ENCODE results near the gene EHMT1. TPM values are rescaled to one million over a fixed set of nuclear protein-coding genes. Genes with fewer than 3 reads are reported as not detected.

Gene EHMT1
- polyA plus RNA-seq, 2 of the 4 experiments (the other 2 are of a cell fraction) = 41.3 to 48.0 TPM

- DNase-seq (ENCODE audit: low read depth in 1 of 2, low spot score in 1 of 2) (no peak), FAIRE-seq (no peak), ATAC-seq (no peak)
- H3K4me2 ChIP-seq = no peak overlapping the region
- CTCF ChIA-PET = interaction anchor here (0.7 to 0.9 kb wide), 2 partner anchors 29 to 36 kb away, joined by 3 read pairs; no protein-coding TSS in a partner anchor
- H3K4me3 ChIP-seq = no peak overlapping the region
- no peaks in the 10 kb centered on the region for H3K4me1 ChIP-seq
- no peak overlapping the region for H3K27ac ChIP-seq
- POLR2A ChIA-PET = no interaction called here
- TF ChIP-seq TP53 (CRISPR knock-in tag; IDR thresholded peaks at IDR 0.05) (no peak), KDM5A (IDR thresholded peaks at IDR 0.05) (no peak), RNF2 (IDR thresholded peaks at IDR 0.05; ENCODE audit: borderline replicate concordance, low read depth) (no peak), HOXB5 (CRISPR knock-in tag; IDR thresholded peaks at IDR 0.05) (no peak), RCOR1 (IDR thresholded peaks at IDR 0.05; ENCODE audit: low read depth, low read length) (no peak), EHF (CRISPR knock-in tag; IDR thresholded peaks at IDR 0.05) (no peak)
- WGBS (ENCODE audit: missing lambda C conversion rate) = 96% methylated on average over 17 of the region's 18 CpGs
- H3K9me3 ChIP-seq = peaks cover 28% of the 10 kb centered on the region
Observed at GRCh38 chr9:137731216-137731946, 112.6 kb downstream of the EHMT1 start.

DNA sequence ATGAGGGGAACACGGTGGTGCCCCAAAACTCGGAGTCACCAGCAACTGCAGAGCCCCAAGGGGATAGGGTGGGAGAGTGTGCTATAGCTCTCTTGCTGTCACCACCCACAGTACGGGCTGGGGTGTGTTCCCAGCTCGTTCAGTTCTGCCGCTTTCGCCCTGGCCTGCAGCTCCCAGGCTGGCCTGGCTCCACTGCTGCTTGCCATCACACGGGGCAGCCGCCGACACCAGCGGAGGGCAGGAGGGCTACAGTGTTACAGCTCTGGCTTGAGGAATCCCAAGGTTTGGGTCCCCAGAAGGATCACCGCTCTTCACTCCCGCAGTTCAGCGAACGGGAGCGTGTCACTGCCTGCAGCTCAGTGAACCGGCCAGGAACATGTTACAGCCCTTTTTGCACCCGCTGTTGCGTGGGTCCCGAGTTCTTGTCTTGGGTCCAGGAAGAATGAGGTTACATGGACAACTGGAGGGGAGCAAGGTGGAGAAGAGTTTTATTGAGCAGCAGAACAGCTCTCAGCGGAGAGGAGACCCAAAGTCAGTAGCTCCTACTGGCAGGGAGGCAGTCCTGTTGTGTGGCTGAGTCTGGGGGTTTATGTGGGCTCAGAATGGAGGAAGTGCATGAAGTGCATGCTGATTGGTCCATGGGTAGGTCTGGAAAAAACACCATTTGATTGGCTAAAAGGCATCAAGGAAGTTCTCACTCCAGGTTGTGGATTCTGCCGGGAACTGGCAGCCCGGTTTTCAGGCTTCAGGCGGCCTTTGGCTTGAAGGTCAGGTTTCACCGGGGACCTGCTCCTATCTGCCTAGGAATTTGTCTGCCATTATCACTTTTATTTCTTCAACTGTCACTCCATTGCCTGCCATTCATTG is 113.4 kb downstream of the EHMT1 start:
- DNase-seq (ENCODE audit: low read depth in 1 of 2, low spot score in 1 of 2) = no peak
- Histone ChIP-seq H3K27ac (no peak overlapping the region), H3K4me3 (no peak overlapping the region), H3K9me3 (peaks cover 28% of the 10 kb centered on the region), H3K4me2 (no peak overlapping the region), H3K4me1 (no peaks in the 10 kb centered on the region)
- ATAC-seq = no peak
- FAIRE-seq = no peak
- 98% methylated on average over 20 of the region's 24 CpGs for WGBS (ENCODE audit: missing lambda C conversion rate)
- CTCF ChIA-PET = interaction anchor here (0.6 to 2.3 kb wide), 4 partner anchors 29 to 1802 kb away, joined by 3 to 7 read pairs (median 3); no protein-coding TSS in a partner anchor
- TF ChIP-seq SREBF2 (IDR thresholded peaks at IDR 0.05) = no peak
- TF ChIP-seq RFX5 (IDR thresholded peaks at IDR 0.05) = no peak
- TF ChIP-seq HMGXB4 (CRISPR knock-in tag; IDR thresholded peaks at IDR 0.05; ENCODE audit: borderline replicate concordance) = no peak
- no peak for TF ChIP-seq E2F6 (IDR thresholded peaks at IDR 0.05; ENCODE audit: borderline replicate concordance, low read depth)
- no peak for TF ChIP-seq NR3C1 (IDR thresholded peaks at IDR 0.05)
- TF ChIP-seq, protein P1, sequence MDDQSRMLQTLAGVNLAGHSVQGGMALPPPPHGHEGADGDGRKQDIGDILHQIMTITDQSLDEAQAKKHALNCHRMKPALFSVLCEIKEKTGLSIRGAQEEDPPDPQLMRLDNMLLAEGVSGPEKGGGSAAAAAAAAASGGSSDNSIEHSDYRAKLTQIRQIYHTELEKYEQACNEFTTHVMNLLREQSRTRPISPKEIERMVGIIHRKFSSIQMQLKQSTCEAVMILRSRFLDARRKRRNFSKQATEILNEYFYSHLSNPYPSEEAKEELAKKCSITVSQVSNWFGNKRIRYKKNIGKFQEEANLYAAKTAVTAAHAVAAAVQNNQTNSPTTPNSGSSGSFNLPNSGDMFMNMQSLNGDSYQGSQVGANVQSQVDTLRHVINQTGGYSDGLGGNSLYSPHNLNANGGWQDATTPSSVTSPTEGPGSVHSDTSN (IDR thresholded peaks at IDR 0.05) = no peak
- no peak for TF ChIP-seq TP53 (CRISPR knock-in tag; IDR thresholded peaks at IDR 0.05)
- TF ChIP-seq RARB (CRISPR knock-in tag; IDR thresholded peaks at IDR 0.05) = no peak
- POLR2A ChIA-PET = no interaction called here

DNA sequence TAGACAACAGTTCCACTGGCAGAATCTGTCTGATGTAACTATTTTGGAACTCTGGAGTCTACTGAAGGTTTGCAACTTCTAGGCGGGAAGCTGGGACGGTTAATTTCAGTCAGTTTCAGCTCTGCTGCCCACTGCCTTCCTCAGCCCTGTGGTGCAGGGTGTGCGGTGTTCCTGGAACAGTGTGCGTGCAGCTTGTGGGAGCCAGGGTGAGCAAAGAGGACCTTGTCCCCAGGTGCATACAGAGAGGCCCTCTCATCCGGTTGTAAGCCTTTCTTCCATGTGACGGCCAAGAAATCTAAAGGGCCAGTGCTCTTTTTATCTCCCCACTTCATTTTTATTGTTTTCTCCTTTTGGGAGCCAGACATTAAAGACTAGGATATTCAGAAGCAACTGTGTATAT is 114.6 kb downstream of the EHMT1 start:
- Histone ChIP-seq H3K27ac (no peak overlapping the region), H3K4me1 (no peaks in the 10 kb centered on the region), H3K4me3 (no peak overlapping the region), H3K9me3 (peaks cover 28% of the 10 kb centered on the region), H3K4me2 (no peak overlapping the region)
- TF ChIP-seq MAZ (IDR thresholded peaks at IDR 0.05; ENCODE audit: borderline replicate concordance, low read depth, low read length) (no peak), JUN (IDR thresholded peaks at IDR 0.05) (no peak), RNF2 (IDR thresholded peaks at IDR 0.05; ENCODE audit: borderline replicate concordance, low read depth) (no peak), BCL3 (IDR thresholded peaks at IDR 0.05) (no peak), RAD21 (conservative IDR thresholded peaks at IDR 0.05 in 1 of 2, IDR thresholded peaks at IDR 0.05 in 1 of 2) (no peak), TP53 (CRISPR knock-in tag; IDR thresholded peaks at IDR 0.05) (no peak), ZNF302 (CRISPR knock-in tag; IDR thresholded peaks at IDR 0.05) (no peak), ESRRA (IDR thresholded peaks at IDR 0.05; ENCODE audit: borderline replicate concordance, low read length) (no peak), CHD2 (IDR thresholded peaks at IDR 0.05; ENCODE audit: low read length, partially characterized antibody) (no peak), ZSCAN20 (CRISPR knock-in tag; IDR thresholded peaks at IDR 0.05) (no peak)
- 87% methylated on average over 6 of the region's 6 CpGs for WGBS (ENCODE audit: missing lambda C conversion rate)
- ChIA-PET CTCF (interaction anchor here (1.0 to 2.3 kb wide), 3 partner anchors 10 to 61 kb away, joined by 3 to 7 read pairs (median 3); no protein-coding TSS in a partner anchor), POLR2A (no interaction called here)
- FAIRE-seq (no peak), ATAC-seq (no peak), DNase-seq (ENCODE audit: low read depth in 1 of 2, low spot score in 1 of 2) (no peak)

All from A549 (cell line).